Vagina (tissue), 2 donors: ENCODE results near the gene GNAO1.

Experiments
- POLR2A ChIP-seq, 2 donors: fragments of 450-650 bp; IDR thresholded peaks; one replicate each; pipeline ENCODE4 v1.6.1; 2017; ENCODE audit warnings: antibody characterized with exemption in 2 of 2, mild to moderate bottlenecking in 2 of 2, moderate library complexity in 2 of 2
- POLR2AphosphoS5 ChIP-seq, 2 donors: sonication (generic); formaldehyde crosslinking; IDR thresholded peaks; one replicate each; pipeline ENCODE4 v1.9.0; 2017; ENCODE audit warnings: antibody characterized with exemption in 2 of 2, mild to moderate bottlenecking in 2 of 2, low read depth in 1 of 2; ENCODE audit not compliant: insufficient read depth in 1 of 2
- TF ChIP-seq, protein P1 (sequence below), 3 experiments: fragments of 450-650 bp in 2 of 3; fragments of 200-600 bp in 1 of 3; sonication (generic) in 1 of 3; IDR thresholded peaks; one replicate each; pipeline ENCODE4 v1.5.1; 2017 to 2019; ENCODE audit warnings: antibody characterized with exemption in 3 of 3, mild to moderate bottlenecking in 2 of 3, moderate library complexity in 2 of 3

DNA sequence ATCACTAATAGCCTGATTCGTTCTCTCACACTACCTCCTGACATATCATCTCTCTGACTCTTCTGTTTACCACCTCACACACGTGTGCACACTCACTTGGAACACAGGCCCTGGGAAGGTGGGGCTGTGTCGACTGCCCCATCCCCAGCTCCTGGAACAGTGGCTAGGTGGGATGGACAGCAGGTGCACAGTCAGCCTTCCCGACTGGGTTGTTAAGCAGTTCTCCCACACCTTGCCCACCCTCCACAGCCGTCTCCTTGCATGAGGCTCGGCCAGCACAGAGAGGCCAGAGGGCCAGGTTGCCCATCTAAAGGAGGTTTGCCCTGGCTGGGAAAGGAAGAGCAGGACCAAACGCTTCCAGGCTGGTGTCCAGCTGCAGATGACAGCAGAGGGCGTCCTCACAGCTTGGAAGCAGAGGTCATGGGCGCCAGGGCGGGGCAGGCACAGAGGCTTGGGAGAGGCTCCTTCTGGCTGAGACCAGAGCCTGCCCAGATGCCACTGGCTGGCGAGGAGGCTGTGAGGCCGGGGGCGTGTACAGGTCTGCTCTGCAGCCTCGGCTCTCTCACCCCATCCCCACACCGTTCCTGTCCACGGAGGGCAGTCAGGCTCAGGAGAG is 141.3 kb downstream of the GNAO1 start:
- TF ChIP-seq, protein P1, sequence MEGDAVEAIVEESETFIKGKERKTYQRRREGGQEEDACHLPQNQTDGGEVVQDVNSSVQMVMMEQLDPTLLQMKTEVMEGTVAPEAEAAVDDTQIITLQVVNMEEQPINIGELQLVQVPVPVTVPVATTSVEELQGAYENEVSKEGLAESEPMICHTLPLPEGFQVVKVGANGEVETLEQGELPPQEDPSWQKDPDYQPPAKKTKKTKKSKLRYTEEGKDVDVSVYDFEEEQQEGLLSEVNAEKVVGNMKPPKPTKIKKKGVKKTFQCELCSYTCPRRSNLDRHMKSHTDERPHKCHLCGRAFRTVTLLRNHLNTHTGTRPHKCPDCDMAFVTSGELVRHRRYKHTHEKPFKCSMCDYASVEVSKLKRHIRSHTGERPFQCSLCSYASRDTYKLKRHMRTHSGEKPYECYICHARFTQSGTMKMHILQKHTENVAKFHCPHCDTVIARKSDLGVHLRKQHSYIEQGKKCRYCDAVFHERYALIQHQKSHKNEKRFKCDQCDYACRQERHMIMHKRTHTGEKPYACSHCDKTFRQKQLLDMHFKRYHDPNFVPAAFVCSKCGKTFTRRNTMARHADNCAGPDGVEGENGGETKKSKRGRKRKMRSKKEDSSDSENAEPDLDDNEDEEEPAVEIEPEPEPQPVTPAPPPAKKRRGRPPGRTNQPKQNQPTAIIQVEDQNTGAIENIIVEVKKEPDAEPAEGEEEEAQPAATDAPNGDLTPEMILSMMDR (IDR thresholded peaks at IDR 0.05), result no peak
- TF ChIP-seq POLR2AphosphoS5 (IDR thresholded peaks at IDR 0.05; ENCODE audit: insufficient read depth in 1 of 2, low read depth in 1 of 2), result peak in 1 of 2 donors; percentile 33
- TF ChIP-seq POLR2A (IDR thresholded peaks at IDR 0.05), result no peak
